MM.1S (cell line): Measurements from ENCODE around the gene TRMT61A.
A peak's percentile ranks its signal among the peaks of the same experiment; 100 is the strongest.

Source experiments
- DNase-seq: peaks from one replicate; pipeline ENCODE4 v3.0.0-alpha.2; 2015
- H2AFZ ChIP-seq: fragments of 300-600 bp; sonication (generic); 2 replicates; pipeline ENCODE4 v1.6.0; 2016; ENCODE audit warnings: antibody characterized with exemption, low read length
- H3F3A ChIP-seq: fragments of 300-600 bp; sonication (generic); 2 replicates; pipeline ENCODE4 v1.6.1; 2016; ENCODE audit warnings: mild to moderate bottlenecking, antibody characterized with exemption, low read length, moderate library complexity, mixed read lengths; ENCODE audit not compliant: insufficient read depth
- H3K27ac ChIP-seq: fragments of 300-600 bp; sonication (generic); 2 replicates; pipeline ENCODE4 v1.5.1; 2016; ENCODE audit warnings: mild to moderate bottlenecking, low read length
- H3K27me3 ChIP-seq: fragments of 300-600 bp; sonication (generic); replicated peaks from 2 replicates; pipeline ENCODE4 v1.6.0; 2016; ENCODE audit warnings: low read length; ENCODE audit not compliant: insufficient read depth
- H3K36me3 ChIP-seq: fragments of 300-600 bp; sonication (generic); replicated peaks from 2 replicates; pipeline ENCODE4 v1.6.1; 2016; ENCODE audit warnings: mild to moderate bottlenecking, low read length, mixed read lengths; ENCODE audit not compliant: insufficient read depth
- H3K4me1 ChIP-seq: fragments of 300-600 bp; sonication (generic); 2 replicates; pipeline ENCODE4 v1.6.1; 2016; ENCODE audit warnings: low read length, mixed read lengths
- H3K4me2 ChIP-seq: fragments of 300-600 bp; sonication (generic); 2 replicates; pipeline ENCODE4 v1.6.0; 2016; ENCODE audit warnings: low read depth, low read length
- H3K4me3 ChIP-seq: fragments of 300-600 bp; sonication (generic); 2 replicates; pipeline ENCODE4 v1.5.1; 2016; ENCODE audit warnings: low read length, mixed read lengths
- H3K79me2 ChIP-seq: fragments of 300-600 bp; sonication (generic); 2 replicates; pipeline ENCODE4 v1.6.1; 2016; ENCODE audit warnings: mixed run types, low read length, mixed read lengths
- H3K9ac ChIP-seq: fragments of 300-600 bp; sonication (generic); 2 replicates; pipeline ENCODE4 v1.6.1; 2016; ENCODE audit warnings: low read length, mixed read lengths
- H3K9me2 ChIP-seq: fragments of 300-600 bp; sonication (generic); replicated peaks from 2 replicates; pipeline ENCODE4 v1.6.1; 2016; ENCODE audit warnings: mild to moderate bottlenecking, low read length, mixed read lengths; ENCODE audit not compliant: insufficient read depth
- H3K9me3 ChIP-seq: fragments of 300-600 bp; sonication (generic); replicated peaks from 2 replicates; pipeline ENCODE4 v1.6.1; 2016; ENCODE audit warnings: mild to moderate bottlenecking, low read length, mixed read lengths; ENCODE audit not compliant: insufficient read depth
- H4K20me1 ChIP-seq: fragments of 300-600 bp; sonication (generic); 2 replicates; pipeline ENCODE4 v1.6.1; 2016; ENCODE audit warnings: mild to moderate bottlenecking, low read length, moderate library complexity, mixed read lengths; ENCODE audit not compliant: insufficient read depth
- CTCF ChIP-seq: fragments of 300-600 bp; sonication (generic); IDR thresholded peaks from 2 replicates; pipeline ENCODE4 v1.5.1; 2016; ENCODE audit warnings: antibody characterized with exemption, low read length, mixed read lengths
- EZH2 ChIP-seq: fragments of 300-600 bp; sonication (generic); optimal IDR thresholded peaks from 2 replicates; pipeline ENCODE3; 2017; ENCODE audit warnings: low read depth, mild to moderate bottlenecking, antibody characterized with exemption, low read length, mixed read lengths
- EZH2phosphoT487 ChIP-seq: fragments of 300-600 bp; sonication (generic); IDR thresholded peaks from 2 replicates; pipeline ENCODE4 v1.6.1; 2018; ENCODE audit warnings: antibody characterized with exemption, low read length

Gene TRMT61A

DNA sequence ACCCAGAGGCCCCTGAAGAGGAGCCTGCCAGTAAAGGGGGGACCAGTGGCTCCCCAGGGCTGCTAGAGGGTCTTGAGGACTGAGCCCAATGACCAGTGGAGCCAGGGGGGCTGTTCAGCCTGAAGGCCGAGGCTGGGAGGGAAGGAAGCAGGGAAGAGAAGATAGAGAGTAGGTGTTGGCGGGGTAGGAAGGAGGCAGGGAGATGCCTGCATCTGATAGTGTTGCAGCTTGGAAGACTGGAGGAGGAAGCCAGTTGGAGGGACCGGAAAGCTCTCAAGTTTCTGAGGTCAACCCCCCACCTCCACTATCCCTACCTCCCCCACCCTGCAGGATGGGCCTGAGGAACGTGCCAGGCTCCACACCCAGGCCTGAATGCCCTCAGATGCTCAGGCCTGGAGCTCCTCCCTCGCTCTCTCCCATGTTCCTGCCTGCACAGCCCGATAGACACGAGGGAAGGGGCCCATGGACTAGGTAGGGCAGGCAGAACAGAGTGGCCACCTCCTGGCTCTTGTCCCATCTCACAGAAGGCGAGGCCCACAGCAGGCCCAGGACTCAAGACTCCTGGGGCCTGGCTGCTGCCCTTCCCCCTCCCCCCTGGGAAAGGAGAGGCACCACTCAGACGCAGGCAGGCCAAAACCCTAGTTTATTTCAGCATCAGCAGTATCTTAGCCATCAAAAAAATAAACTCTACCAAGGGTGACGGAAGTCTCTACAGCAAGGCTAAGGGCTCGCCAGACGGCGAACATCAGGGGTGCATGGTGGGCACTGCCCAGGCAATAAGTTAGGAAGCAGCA is 9.8 kb upstream of the TRMT61A start:
- no peaks in the 10 kb centered on the region for H3K9me2 ChIP-seq
- no peaks in the 10 kb centered on the region for H3K4me1 ChIP-seq
- DNase-seq: no peak
- TF ChIP-seq EZH2phosphoT487 (no peak), EZH2 (no peak), CTCF (no peak)
- H3K27ac ChIP-seq: no peak overlapping the region
- H3F3A ChIP-seq: no peaks in the 10 kb centered on the region
- H3K79me2 ChIP-seq: no peaks in the 10 kb centered on the region
- H3K4me3 ChIP-seq: no peak overlapping the region
- no peak overlapping the region for H3K4me2 ChIP-seq
- H3K36me3 ChIP-seq: no peaks in the 10 kb centered on the region
- no peaks in the 10 kb centered on the region for H3K9me3 ChIP-seq
- no peaks in the 10 kb centered on the region; the same call in 1 of the 2 replicates for H3K27me3 ChIP-seq
- no peaks in the 10 kb centered on the region for H4K20me1 ChIP-seq
- no peak overlapping the region for H3K9ac ChIP-seq
- H2AFZ ChIP-seq: no peak overlapping the region

- TF ChIP-seq EZH2phosphoT487: no peak
- no peak for TF ChIP-seq CTCF
- TF ChIP-seq EZH2: no peak
- Histone ChIP-seq H3K9me2 (no peaks in the 10 kb centered on the region), H3K4me2 (no peak overlapping the region), H3K4me1 (no peaks in the 10 kb centered on the region), H2AFZ (no peak overlapping the region), H3F3A (no peaks in the 10 kb centered on the region), H3K9ac (no peak overlapping the region), H3K36me3 (no peaks in the 10 kb centered on the region), H3K27me3 (no peaks in the 10 kb centered on the region; the same call in 1 of the 2 replicates), H3K9me3 (no peaks in the 10 kb centered on the region), H4K20me1 (no peaks in the 10 kb centered on the region), H3K27ac (no peak overlapping the region), H3K4me3 (no peak overlapping the region), H3K79me2 (no peaks in the 10 kb centered on the region)
- DNase-seq: no peak
These were observed 9.2 kb upstream of the TRMT61A start for GRCh38 chr14:103519837-103520212.

DNA sequence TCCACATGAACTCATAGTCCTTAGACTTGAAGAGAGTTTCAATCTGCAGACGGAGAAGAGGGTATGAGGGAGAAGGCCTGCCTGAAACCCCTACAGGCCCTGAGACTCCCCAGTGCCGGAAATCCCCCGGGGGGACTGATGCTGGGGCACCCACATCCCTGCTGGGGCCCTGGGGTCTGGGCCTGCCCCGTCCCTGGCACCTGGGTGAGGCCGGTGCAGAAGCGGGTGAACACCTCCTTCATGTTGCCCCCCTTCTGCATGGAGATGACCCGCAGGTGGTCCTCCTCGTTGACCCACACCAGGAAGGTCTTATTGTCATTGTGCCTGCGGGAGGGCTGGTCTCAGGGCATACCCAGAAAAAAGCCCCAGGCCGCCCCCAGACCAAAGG is 8.7 kb upstream of the TRMT61A start:
- peak overlapping the region; percentile 60 for H3K4me2 ChIP-seq
- no peaks in the 10 kb centered on the region for H4K20me1 ChIP-seq
- H3K9ac ChIP-seq: no peak overlapping the region
- no peaks in the 10 kb centered on the region for H3F3A ChIP-seq
- DNase-seq: no peak
- no peaks in the 10 kb centered on the region for H3K9me3 ChIP-seq
- no peaks in the 10 kb centered on the region; the same call in 1 of the 2 replicates for H3K27me3 ChIP-seq
- H3K79me2 ChIP-seq: no peaks in the 10 kb centered on the region
- TF ChIP-seq CTCF (no peak), EZH2phosphoT487 (no peak), EZH2 (no peak)
- H2AFZ ChIP-seq: no peak overlapping the region
- peak overlapping the region; percentile 57; the same call in 1 of the 2 replicates for H3K4me3 ChIP-seq
- no peaks in the 10 kb centered on the region for H3K36me3 ChIP-seq
- H3K9me2 ChIP-seq: no peaks in the 10 kb centered on the region
- H3K27ac ChIP-seq: no peak overlapping the region
- H3K4me1 ChIP-seq: no peaks in the 10 kb centered on the region
